SK-N-SH (cell line): ENCODE data around the gene SLC17A2. TPM values are rescaled to one million over a fixed set of nuclear protein-coding genes. Genes with fewer than 3 reads are reported as not detected.

ENCODE experiments used
- CTCF ChIA-PET: fragments of 300-600, 350-600 bp; formaldehyde crosslinking; extraction: SDS; loops from one replicate; lab custom pipeline; 2021; lab: Yijun Ruan, JAX
- POLR2A ChIA-PET: fragments of 350-600 bp; sonication (Branson Sonifier 250); formaldehyde crosslinking; extraction: SDS; loops from one replicate; lab custom pipeline; 2020; ENCODE audit warnings: antibody characterized with exemption, inconsistent platforms; lab: Yijun Ruan, JAX
- DNase-seq: peaks from one replicate; pipeline ENCODE4 v3.0.0; 2012
- H2AFZ ChIP-seq: fragments of 200-600 bp; sonication (generic); 2 replicates; pipeline ENCODE4 v1.8.1; 2016; ENCODE audit warnings: antibody characterized with exemption, mild to moderate bottlenecking, low read depth
- H3F3A ChIP-seq: fragments of 200-600 bp; sonication (generic); replicated peaks from 2 replicates; pipeline ENCODE3; 2016; ENCODE audit warnings: antibody characterized with exemption, mild to moderate bottlenecking; ENCODE audit not compliant: insufficient read depth
- H3K27ac ChIP-seq, 2 experiments: fragments of 200-500 bp in 1 of 2; fragments of 200-600 bp in 1 of 2; sonication (Bioruptor generic) in 1 of 2; sonication (generic), shearing (Covaris generic) in 1 of 2; 2 replicates each; pipeline versions ENCODE4 v1.5.1 to v1.6.1; 2014 to 2016; ENCODE audit warnings: low read depth in 2 of 2, inconsistent platforms in 1 of 2, low read length in 1 of 2, mild to moderate bottlenecking in 1 of 2, mixed read lengths in 1 of 2
- H3K27me3 ChIP-seq: fragments of 200-600 bp; sonication (generic), shearing (Covaris generic); 2 replicates; pipeline ENCODE4 v1.6.1; 2016; ENCODE audit warnings: mixed run types; ENCODE audit not compliant: insufficient read depth
- H3K36me3 ChIP-seq, 2 experiments: fragments of 200-500 bp in 1 of 2; fragments of 200-600 bp in 1 of 2; sonication (Bioruptor generic) in 1 of 2; sonication (generic) in 1 of 2; replicated peaks in 1 of 2; 2 replicates each; pipeline versions ENCODE3 to v1.5.1; 2014 to 2016; ENCODE audit warnings: low read length in 1 of 2, mild to moderate bottlenecking in 1 of 2; ENCODE audit not compliant: insufficient read depth in 2 of 2, control insufficient read depth in 1 of 2
- H3K4me1 ChIP-seq, 2 experiments: fragments of 200-500 bp in 1 of 2; fragments of 200-600 bp in 1 of 2; sonication (Bioruptor generic) in 1 of 2; sonication (generic), shearing (Covaris generic) in 1 of 2; 2 replicates each; pipeline versions ENCODE4 v1.5.1 to v1.6.1; 2014 to 2016; ENCODE audit warnings: low read depth in 1 of 2, low read length in 1 of 2, mixed run types in 1 of 2; ENCODE audit not compliant: insufficient read depth in 2 of 2, control insufficient read depth in 1 of 2
- H3K4me2 ChIP-seq: fragments of 200-600 bp; sonication (generic), shearing (Covaris generic); 2 replicates; pipeline ENCODE4 v1.6.1; 2017; ENCODE audit warnings: mixed run types
- H3K4me3 ChIP-seq, 2 experiments: fragments of 200-500 bp in 1 of 2; fragments of 200-600 bp in 1 of 2; sonication (Bioruptor generic) in 1 of 2; sonication (generic), shearing (Covaris generic) in 1 of 2; 2 replicates each; pipeline versions ENCODE4 v1.5.1 to v1.8.1; 2014 to 2016; ENCODE audit warnings: low read depth in 2 of 2, inconsistent platforms in 1 of 2, low read length in 1 of 2, mild to moderate bottlenecking in 1 of 2, mixed read lengths in 1 of 2, moderate library complexity in 1 of 2
- H3K79me2 ChIP-seq: fragments of 200-600 bp; sonication (generic); 2 replicates; pipeline ENCODE4 v1.8.1; 2017; ENCODE audit warnings: mild to moderate bottlenecking; ENCODE audit not compliant: insufficient read depth
- H3K9ac ChIP-seq: fragments of 200-600 bp; sonication (generic); 2 replicates; pipeline ENCODE4 v1.6.1; 2017; ENCODE audit warnings: mixed run types
- H3K9me2 ChIP-seq: fragments of 200-600 bp; sonication (generic); 2 replicates; pipeline ENCODE4 v1.6.1; 2017; ENCODE audit warnings: mixed run types
- H3K9me3 ChIP-seq: fragments of 200-600 bp; sonication (generic); 2 replicates; pipeline ENCODE4 v1.6.1; 2017; ENCODE audit warnings: mixed run types, mild to moderate bottlenecking, moderate library complexity
- H4K20me1 ChIP-seq: fragments of 200-600 bp; sonication (generic); 2 replicates; pipeline ENCODE4 v1.6.1; 2017; ENCODE audit warnings: mild to moderate bottlenecking, mixed run types; ENCODE audit not compliant: insufficient read depth
- CHD2 ChIP-seq: fragments of 150-350 bp; IDR thresholded peaks from 2 replicates; pipeline ENCODE4 v1.6.1; 2018; ENCODE audit warnings: low read length; ENCODE audit not compliant: partially characterized antibody
- EZH2phosphoT487 ChIP-seq: fragments of 200-600 bp; sonication (generic); IDR thresholded peaks from 2 replicates; pipeline ENCODE4 v1.6.1; 2017; ENCODE audit warnings: low read depth, mixed run types, mild to moderate bottlenecking, antibody characterized with exemption, moderate library complexity, borderline replicate concordance
- FOSL2 ChIP-seq: IDR thresholded peaks from 2 replicates; pipeline ENCODE4 v1.4.0; 2012; ENCODE audit warnings: low read depth, mild to moderate bottlenecking, moderate library complexity, borderline replicate concordance
- GATA2 ChIP-seq: sonication (generic); formaldehyde crosslinking; IDR thresholded peaks from 2 replicates; pipeline ENCODE4 v1.5.0; 2020; ENCODE audit warnings: mild to moderate bottlenecking, missing genetic modification reagents
- IRF3 ChIP-seq: fragments of 150-350 bp; IDR thresholded peaks from 2 replicates; pipeline ENCODE4 v1.6.1; 2016; ENCODE audit warnings: mild to moderate bottlenecking, low read depth, low read length
- MAX ChIP-seq: IDR thresholded peaks from 2 replicates; pipeline ENCODE4 v1.4.0; 2012; ENCODE audit warnings: low read depth
- MEF2A ChIP-seq: IDR thresholded peaks from 2 replicates; pipeline ENCODE4 v1.4.0; 2012; ENCODE audit warnings: low read depth, borderline replicate concordance
- NRF1 ChIP-seq: IDR thresholded peaks from 2 replicates; pipeline ENCODE4 v1.6.1; 2012; ENCODE audit warnings: low read depth, mild to moderate bottlenecking, low read length
- POLR2AphosphoS5 ChIP-seq: IDR thresholded peaks from 2 replicates; pipeline ENCODE4 v1.6.1; 2012; ENCODE audit warnings: low read depth, low read length
- RAD21 ChIP-seq: IDR thresholded peaks from 2 replicates; pipeline ENCODE4 v1.6.1; 2012; ENCODE audit warnings: mild to moderate bottlenecking, low read length
- RCOR1 ChIP-seq: fragments of 150-350 bp; IDR thresholded peaks from 2 replicates; pipeline ENCODE4 v1.6.1; 2017; ENCODE audit warnings: antibody characterized with exemption, low read length
- REST ChIP-seq: IDR thresholded peaks from 2 replicates; pipeline ENCODE4 v1.6.1; 2012; ENCODE audit warnings: mild to moderate bottlenecking, low read depth, low read length, moderate library complexity
- RFX5 ChIP-seq: IDR thresholded peaks from 2 replicates; pipeline ENCODE4 v1.6.1; 2012; ENCODE audit warnings: mild to moderate bottlenecking, improper control_type of control experiment, low read length
- RXRA ChIP-seq: IDR thresholded peaks from 2 replicates; pipeline ENCODE4 v1.4.0; 2012; ENCODE audit warnings: low read depth, mild to moderate bottlenecking, borderline replicate concordance
- SIN3A ChIP-seq: IDR thresholded peaks from 2 replicates; pipeline ENCODE4 v1.6.1; 2012; ENCODE audit warnings: low read depth, mild to moderate bottlenecking, low read length, moderate library complexity, borderline replicate concordance
- SMC3 ChIP-seq: IDR thresholded peaks from 2 replicates; pipeline ENCODE4 v1.6.1; 2012; ENCODE audit warnings: low read depth, low read length, improper control_type of control experiment
- TCF12 ChIP-seq: IDR thresholded peaks from 2 replicates; pipeline ENCODE4 v1.4.0; 2012
- WGBS: methylation state at CpG from one replicate; pipeline ENCODE4 v1.1.6; 2017; ENCODE audit warnings: low lambda C conversion rate; 5-methylcytosine and 5-hydroxymethylcytosine counted together
- polyA plus RNA-seq, 3 experiments: library from polyadenylated mRNA; depleted of rRNA; stranded (reverse); fragments of >200 nt; gene quantifications; 2 replicates each; pipeline ENCODE4 v1.2.3, GENCODE V29; 2012

Gene SLC17A2
- polyA plus RNA-seq, 1 of the 3 experiments (the other 2 are of a cell fraction), result not detected

- Histone ChIP-seq H3K36me3 (no peaks in the 10 kb centered on the region), H3K9me3 (no peaks in the 10 kb centered on the region), H3K4me1 (no peaks in the 10 kb centered on the region; a peak in 1 of 4 replicates), H3K9me2 (no peaks in the 10 kb centered on the region), H4K20me1 (no peaks in the 10 kb centered on the region), H3K27me3 (no peaks in the 10 kb centered on the region; the same call in 1 of the 2 replicates), H3K9ac (no peak overlapping the region), H3K4me3 (no peak overlapping the region), H3K4me2 (no peak overlapping the region), H2AFZ (no peak overlapping the region), H3F3A (no peaks in the 10 kb centered on the region), H3K27ac (no peak overlapping the region), H3K79me2 (no peaks in the 10 kb centered on the region)
- 41% methylated on average over 3 of the region's 3 CpGs for WGBS
- CTCF ChIA-PET, result interaction anchor here (1.3 kb wide), 1 partner anchor 14 kb away, joined by 4 read pairs; no protein-coding TSS in a partner anchor
- DNase-seq, result no peak
- POLR2A ChIA-PET, result no interaction called here
- TF ChIP-seq MAX (no peak), IRF3 (no peak), POLR2AphosphoS5 (no peak), SMC3 (no peak), CHD2 (no peak)
- TF ChIP-seq, all 33 proteins: peak for 0
Measured at GRCh38 chr6:25934735-25935313, 4.3 kb upstream of the SLC17A2 start.

GRCh38 chr6:25934156-25934555 is 3.7 kb upstream of the SLC17A2 start:
- no peaks in the 10 kb centered on the region for H3K36me3 ChIP-seq
- ChIA-PET CTCF (interaction anchor here (1.2 to 1.6 kb wide), 2 partner anchors 58 to 655 kb away, joined by 3 read pairs; partner anchors contain the start of gene CARMIL1), POLR2A (no interaction called here)
- H3K79me2 ChIP-seq, result no peaks in the 10 kb centered on the region
- no peak overlapping the region for H3K4me3 ChIP-seq
- H3K9me3 ChIP-seq, result no peaks in the 10 kb centered on the region
- H3K9me2 ChIP-seq, result no peaks in the 10 kb centered on the region
- H3K27me3 ChIP-seq, result no peaks in the 10 kb centered on the region; the same call in 1 of the 2 replicates
- no peak overlapping the region for H3K9ac ChIP-seq
- H3F3A ChIP-seq, result no peaks in the 10 kb centered on the region
- no peak overlapping the region for H3K4me2 ChIP-seq
- H3K27ac ChIP-seq, result no peak overlapping the region
- 55% methylated on average over 2 of the region's 2 CpGs for WGBS
- no peaks in the 10 kb centered on the region for H4K20me1 ChIP-seq
- H3K4me1 ChIP-seq, result no peaks in the 10 kb centered on the region; a peak in 1 of 4 replicates
- DNase-seq, result no peak
- H2AFZ ChIP-seq, result no peak overlapping the region
- no peak for TF ChIP-seq GATA2
- TF ChIP-seq RXRA, result no peak
- TF ChIP-seq FOSL2, result no peak
- TF ChIP-seq MEF2A, result no peak
- TF ChIP-seq RAD21, result no peak
- no peak for TF ChIP-seq SMC3
- no peak for TF ChIP-seq NRF1
- TF ChIP-seq MAX, result no peak
- no peak for TF ChIP-seq TCF12
- no peak for TF ChIP-seq RFX5
- no peak for TF ChIP-seq REST
- TF ChIP-seq CHD2, result no peak
- TF ChIP-seq EZH2phosphoT487, result no peak
- no peak for TF ChIP-seq SIN3A
- TF ChIP-seq RCOR1, result no peak
